Limb (tissue), 2 donors: ENCODE results near the gene CMIP.
A peak's percentile ranks its signal among the peaks of the same experiment; 100 is the strongest.
"Not testable (repeated sequence)": the region's sequence is repeated elsewhere in the genome, so short reads cannot be mapped to it uniquely, and the experiment has no call there.

ENCODE experiments used
- DNase-seq, 2 donors: peaks; one replicate each; pipeline ENCODE4 v3.0.0-alpha.2; 2016; ENCODE audit errors: extremely low spot score in 2 of 2

Gene CMIP

DNA sequence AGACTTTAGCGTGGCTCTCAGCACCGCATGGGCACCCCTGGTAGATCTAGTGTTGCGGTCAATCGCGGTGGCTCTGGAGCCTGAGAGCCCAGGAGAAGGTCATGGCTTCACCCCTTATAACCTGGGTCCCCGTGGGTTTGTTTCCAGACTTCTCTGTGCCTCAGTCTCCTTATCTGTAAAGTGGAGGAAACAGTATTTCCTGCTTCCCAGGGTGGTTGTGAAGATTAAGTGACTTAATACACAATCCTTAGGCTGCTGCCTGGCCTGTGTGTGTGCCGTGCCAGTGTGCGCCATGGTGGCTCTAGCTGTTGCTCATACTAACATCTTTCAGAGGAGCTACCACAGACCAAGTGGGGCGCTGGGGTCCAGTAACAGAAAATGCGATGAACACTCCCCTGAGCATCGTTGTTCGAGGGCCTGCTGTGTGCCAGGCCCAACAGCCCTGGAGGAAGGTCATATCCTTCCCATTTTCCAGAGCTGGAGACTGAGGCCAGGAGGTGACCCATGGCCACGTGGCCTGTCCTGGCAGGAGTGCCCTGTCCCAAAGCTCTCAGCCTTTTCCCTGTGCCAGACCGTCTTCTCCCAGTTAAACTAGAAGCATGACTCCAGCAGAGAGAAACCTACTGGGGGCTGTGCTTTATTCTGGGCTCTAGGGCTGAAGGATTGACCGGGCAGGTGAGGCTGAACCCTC is 70.1 kb downstream of the CMIP start:
- DNase-seq, result no peak

- no peak for DNase-seq
Observed at GRCh38 chr16:81515281-81515680, 70.7 kb downstream of the CMIP start.

- no peak for DNase-seq
Observed at GRCh38 chr16:81515721-81516120, 71.1 kb downstream of the CMIP start.

DNA sequence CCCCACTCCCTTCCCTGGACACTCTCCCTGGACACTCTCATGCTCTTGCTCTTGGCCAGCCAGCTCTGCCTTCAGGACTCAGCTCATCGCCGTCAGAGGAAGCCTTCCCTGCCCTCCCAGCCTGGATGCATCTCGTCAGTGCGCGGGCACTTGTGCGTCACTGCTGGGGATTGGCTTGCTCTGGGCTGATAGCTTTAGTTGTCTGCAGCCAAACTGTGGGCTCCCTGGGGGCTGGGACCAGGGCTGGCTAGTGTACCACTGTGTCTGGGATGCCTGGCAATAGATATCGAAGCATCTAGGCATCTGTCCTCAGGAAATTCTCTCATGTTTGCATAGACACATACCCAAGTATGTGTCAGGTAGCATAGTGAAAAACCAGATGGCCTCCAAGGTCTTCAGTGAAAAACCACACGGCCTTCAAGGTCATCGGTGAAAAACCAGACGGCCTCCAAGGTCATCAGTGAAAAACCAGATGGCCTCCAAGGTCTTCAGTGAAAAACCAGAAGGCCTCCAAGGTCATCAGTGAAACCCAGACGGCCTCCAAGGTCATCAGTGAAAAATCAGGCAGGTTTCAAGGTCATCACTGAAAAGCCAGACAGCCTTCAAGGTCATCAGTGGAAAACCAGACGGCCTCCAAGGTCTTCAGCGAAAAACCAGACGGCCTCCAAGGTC is 72.0 kb downstream of the CMIP start:
- no peak for DNase-seq

GRCh38 chr16:81517150-81517499 is 72.5 kb downstream of the CMIP start:
- DNase-seq, result no peak

DNA sequence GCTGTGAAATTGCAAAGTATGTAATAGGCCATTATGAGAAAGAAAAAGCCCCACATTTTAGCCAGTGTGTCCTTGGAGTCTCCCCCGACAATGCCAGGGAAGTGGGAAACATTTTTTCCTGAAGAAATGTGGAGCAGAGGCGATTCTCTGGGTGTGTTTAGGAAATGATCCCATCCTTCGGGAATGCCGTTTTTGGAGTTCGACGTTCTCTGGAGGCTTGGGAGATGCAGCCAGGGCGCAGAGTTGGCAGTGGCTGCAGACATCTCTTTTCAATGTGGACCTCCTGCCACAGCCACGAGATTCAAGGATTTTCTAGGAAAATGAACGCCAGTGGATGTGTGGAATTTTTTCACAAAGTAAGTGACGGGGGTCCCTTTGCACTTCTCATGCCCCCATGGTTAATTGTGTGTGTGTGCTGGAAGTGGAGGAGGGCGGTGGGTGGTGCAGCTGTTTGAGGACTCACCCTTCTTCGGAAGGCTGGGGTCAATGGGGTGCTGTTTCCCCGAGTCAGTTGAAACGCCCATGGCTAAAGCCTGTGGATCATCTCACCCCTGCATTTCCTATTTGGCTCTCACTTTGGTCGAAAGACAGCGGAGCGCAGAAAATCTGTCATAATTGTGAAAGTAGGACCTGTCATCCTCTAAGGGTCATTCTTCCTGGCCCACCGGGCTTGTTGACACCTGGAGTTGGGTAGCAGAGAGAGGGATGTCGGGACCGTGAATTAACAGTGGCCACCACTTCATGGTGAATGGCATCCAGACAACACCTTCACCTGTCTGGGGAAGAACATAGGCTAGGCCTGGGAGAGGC is 73.2 kb downstream of the CMIP start:
- no peak for DNase-seq

DNA sequence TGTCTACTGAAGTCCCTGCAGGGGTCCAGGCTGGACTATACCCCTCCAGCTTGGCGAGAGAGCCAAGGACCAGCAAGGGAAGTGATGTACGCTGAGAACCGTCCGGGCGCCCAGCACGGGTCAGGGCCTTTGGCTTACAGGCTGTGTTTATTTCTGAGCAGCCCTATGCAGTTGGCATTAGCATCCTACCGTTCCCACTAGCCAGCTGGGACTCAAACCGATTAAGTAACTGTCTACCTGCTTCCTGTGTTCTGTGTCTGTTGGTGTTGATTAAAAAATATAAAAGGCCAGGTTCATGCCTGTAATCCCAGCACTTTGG is 73.8 kb downstream of the CMIP start:
- DNase-seq, result no peak

DNA sequence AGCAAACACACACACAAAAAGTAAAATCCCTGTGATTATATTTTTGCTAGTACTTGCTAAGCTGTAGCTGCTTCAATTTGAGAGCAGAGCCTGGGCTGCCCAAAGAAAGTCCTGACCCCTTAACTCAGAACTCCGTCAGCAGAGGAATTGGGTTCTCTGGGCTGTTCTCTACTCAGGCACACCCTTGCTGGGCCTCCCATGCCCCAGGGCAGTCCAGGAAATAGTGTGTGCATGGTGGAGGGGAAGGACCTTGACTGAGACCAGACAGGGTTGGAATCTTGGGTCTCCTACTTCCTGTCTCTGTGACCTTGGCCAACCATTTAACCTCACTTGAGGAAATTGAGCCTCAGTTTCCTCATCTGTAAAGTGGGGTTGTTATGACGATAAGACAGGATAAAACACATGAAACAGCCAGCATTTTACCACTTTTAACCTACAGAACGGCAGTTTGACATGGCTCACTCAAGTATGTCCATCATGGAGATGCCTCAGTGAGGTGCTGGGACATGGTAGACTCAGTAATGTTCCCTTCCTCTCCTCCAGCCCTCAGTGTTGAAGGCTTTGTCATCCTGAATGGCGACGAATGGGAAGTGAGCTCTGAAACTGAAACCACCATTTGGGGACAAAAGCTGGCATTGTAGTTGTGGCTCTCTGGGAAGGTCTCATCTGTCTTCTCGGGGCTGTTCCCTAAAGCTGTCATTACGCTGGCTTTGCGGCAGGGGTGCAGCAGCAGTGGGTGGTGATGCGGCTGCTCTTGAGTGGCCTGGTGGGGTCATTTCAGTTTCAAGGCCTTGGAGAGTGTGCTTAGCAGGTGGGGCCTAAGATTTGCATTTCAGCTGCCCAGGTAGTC is 74.9 kb downstream of the CMIP start:
- DNase-seq, result no peak

- no peak for DNase-seq
Observed at GRCh38 chr16:81520151-81520470, 75.5 kb downstream of the CMIP start.

DNA sequence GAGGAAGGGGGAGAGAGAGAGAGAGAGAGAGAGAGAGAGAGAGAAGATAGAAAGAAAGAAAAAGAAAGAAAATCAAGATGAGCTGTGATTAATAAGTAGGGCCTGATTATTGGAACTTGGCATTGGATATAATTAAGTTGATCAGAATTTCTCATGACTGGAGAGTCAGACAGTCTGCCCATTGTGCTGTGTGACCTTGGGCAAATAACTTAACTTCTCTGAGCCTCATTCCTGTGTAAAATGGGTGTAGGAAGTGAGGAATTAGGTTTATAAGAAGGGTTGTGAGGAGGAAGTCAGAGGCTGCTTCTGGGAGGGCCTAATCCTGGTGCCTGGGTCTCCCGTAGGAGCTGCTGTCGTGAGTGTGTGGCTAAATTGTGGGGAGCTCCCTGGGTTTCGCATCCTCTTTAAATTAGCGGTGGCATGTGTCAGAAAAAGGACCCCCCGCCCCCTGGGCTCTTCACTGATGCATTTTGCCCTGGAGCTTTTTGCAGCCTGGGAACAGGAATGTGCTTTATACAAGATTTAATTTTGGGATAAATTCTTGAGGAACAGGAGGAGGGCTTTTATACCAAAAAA is 76.0 kb downstream of the CMIP start:
- DNase-seq, result no peak

GRCh38 chr16:81521141-81521626 is 76.6 kb downstream of the CMIP start:
- peak in 1 of 2 donors; percentile 69 for DNase-seq

GRCh38 chr16:81522108-81522701 is 77.6 kb downstream of the CMIP start:
- DNase-seq, result no peak

DNA sequence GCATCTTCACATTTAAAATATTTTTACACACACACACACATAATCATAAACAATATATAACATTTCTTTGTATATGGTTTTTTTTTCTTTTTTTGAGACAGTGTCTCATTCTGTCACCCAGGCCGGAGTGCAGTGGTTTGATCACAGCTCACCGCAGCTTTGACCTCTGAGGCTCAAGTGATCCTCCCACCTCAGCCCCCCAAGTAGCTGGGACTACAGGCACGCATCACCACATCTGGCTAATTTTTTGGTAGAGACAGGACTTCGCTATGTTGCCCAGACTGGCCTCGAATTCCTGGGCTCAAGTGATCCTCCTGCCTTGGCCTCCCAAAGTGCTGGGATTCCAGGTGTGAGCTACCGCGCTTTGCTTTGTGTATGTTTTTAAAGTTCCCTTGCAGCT is 78.2 kb downstream of the CMIP start:
- not testable (repeated sequence) for DNase-seq

- no peak for DNase-seq
Observed at GRCh38 chr16:81523387-81524115, 78.9 kb downstream of the CMIP start.

DNA sequence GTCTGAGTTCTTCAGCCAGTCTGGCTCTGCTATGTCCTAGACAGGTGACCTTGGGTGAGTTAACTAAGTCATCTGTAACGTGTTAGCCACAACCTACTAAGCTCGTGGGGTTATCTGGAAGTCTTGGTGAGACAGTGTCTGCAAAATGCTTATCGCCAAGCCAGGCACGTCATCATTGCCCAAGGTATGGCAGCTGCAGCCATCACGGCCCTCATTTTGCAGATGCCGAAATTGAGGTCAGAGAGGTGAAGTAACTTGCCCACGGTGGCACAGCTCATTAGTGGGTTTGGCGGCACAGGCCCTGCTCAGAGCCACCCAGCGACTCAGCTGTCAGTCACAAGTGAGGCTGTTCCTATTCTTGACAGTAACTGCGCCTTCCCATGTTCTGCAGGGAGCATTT is 79.8 kb downstream of the CMIP start:
- DNase-seq, result no peak

- DNase-seq, result not testable (repeated sequence)
Observed at GRCh38 chr16:81524885-81525284, 80.3 kb downstream of the CMIP start.

- DNase-seq, result no peak
Observed at GRCh38 chr16:81526199-81526598, 81.6 kb downstream of the CMIP start.

DNA sequence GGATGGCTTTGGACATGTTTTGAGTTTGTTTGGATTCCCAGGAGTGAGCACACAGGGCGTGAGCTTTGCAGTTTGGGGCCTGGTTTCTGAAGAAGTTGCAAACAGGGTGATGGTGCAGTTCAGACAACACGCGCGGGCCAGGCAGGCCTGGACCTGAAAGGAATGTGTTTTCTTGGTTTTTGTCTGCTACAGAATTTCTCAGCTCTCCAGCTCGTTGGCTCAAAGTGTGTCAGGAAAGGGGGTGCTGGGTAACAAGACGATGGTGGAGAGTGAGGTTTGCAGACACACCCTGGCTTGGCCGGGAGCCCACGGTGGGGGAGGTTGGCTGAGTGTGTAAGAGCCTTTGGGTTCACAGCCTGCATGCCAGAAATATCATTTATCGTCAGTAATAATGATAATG is 82.3 kb downstream of the CMIP start:
- peak in 1 of 2 donors; percentile 67 for DNase-seq

DNA sequence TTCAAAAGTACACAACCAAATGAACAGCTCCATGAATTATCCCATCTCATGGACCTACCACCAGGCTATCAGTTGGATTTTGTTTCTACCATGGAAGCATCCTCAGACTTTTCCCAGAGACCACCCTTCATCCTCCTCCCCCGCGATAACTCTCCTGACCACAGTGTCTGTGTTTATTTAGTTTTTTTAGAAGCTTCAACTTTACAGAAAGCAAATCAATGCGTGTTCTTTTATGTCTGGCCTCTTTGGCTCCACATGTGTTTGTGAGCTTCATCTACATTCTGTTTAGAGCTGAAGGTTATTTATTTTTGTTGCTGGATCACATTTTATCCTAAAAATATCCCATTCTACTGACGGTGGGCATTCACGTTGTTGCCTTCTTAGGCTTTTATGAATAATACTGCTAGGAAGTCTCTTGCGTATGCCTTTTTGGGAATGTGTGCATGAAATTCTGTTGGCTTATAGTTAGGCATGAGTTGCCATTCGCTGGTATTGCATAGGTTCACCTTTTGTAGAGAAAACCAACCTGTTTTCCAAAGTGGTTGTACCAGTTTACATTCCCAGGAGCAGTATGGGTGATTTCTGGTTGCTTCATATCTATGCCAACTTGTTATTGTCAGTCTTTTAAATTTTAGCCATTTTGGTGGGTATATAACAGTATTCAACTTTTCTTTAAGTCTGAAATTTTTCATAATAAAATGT is 83.0 kb downstream of the CMIP start:
- no peak for DNase-seq

GRCh38 chr16:81528256-81528655 is 83.6 kb downstream of the CMIP start:
- no peak for DNase-seq
